GM10248 (cell line): ENCODE results near the gene KIAA0825.

ENCODE experiments used
- CTCF ChIA-PET: fragments of 300-600 bp; sonication (Branson Sonifier 250); formaldehyde crosslinking; extraction: SDS; loops from one replicate; lab custom pipeline; 2021; ENCODE audit warnings: antibody characterized with exemption; lab: Yijun Ruan, JAX
- POLR2A ChIA-PET: fragments of 350-650 bp; sonication (Branson Sonifier 250); formaldehyde crosslinking; extraction: SDS; loops from one replicate; lab custom pipeline; 2020; ENCODE audit warnings: antibody characterized with exemption; lab: Yijun Ruan, JAX
- DNase-seq: peaks from one replicate; pipeline ENCODE4 v3.0.0; 2012; ENCODE audit errors: extremely low spot score
- CTCF ChIP-seq: IDR thresholded peaks from 2 replicates; pipeline ENCODE4 v1.5.1; 2012; ENCODE audit warnings: mild to moderate bottlenecking, low read depth; ENCODE audit errors: extremely low read depth, missing control alignments, control extremely low read depth

KIAA0825 gene

GRCh38 chr5:94313188-94313587 lies 305.2 kb downstream of the KIAA0825 start:
- no peak for DNase-seq
- ChIA-PET POLR2A (interaction anchor here (0.7 kb wide), 2 partner anchors 207 to 642 kb away, joined by 3 read pairs; no protein-coding TSS in a partner anchor), CTCF (no interaction called here)
- TF ChIP-seq CTCF, result no peak

GRCh38 chr5:94312298-94312697 lies 306.1 kb downstream of the KIAA0825 start:
- DNase-seq, result no peak
- CTCF ChIA-PET, result interaction anchor here (1.5 kb wide), 1 partner anchor 9 kb away, joined by 4 read pairs; no protein-coding TSS in a partner anchor
- TF ChIP-seq CTCF, result no peak
- POLR2A ChIA-PET, result no interaction called here

GRCh38 chr5:94310833-94311232 lies 307.6 kb downstream of the KIAA0825 start:
- CTCF ChIA-PET, result interaction anchor here (1.5 kb wide), 1 partner anchor 11 kb away, joined by 4 read pairs; no protein-coding TSS in a partner anchor
- no peak for TF ChIP-seq CTCF
- POLR2A ChIA-PET, result no interaction called here
- DNase-seq, result no peak

- no peak for DNase-seq
- ChIA-PET POLR2A (no interaction called here), CTCF (interaction anchor here (1.5 kb wide), 1 partner anchor 12 kb away, joined by 3 read pairs; no protein-coding TSS in a partner anchor)
- TF ChIP-seq CTCF, result no peak
These were observed 309.3 kb downstream of the KIAA0825 start for GRCh38 chr5:94309141-94309540.

- TF ChIP-seq CTCF, result no peak
- DNase-seq, result no peak
- ChIA-PET CTCF (interaction anchor here (1.5 kb wide), 1 partner anchor 11 kb away, joined by 3 read pairs; no protein-coding TSS in a partner anchor), POLR2A (no interaction called here)
These were observed 310.0 kb downstream of the KIAA0825 start for GRCh38 chr5:94308442-94308841.

- CTCF ChIA-PET, result no interaction called here
- POLR2A ChIA-PET, result no interaction called here
- DNase-seq, result no peak
- TF ChIP-seq CTCF, result no peak
These were observed 314.3 kb downstream of the KIAA0825 start for GRCh38 chr5:94304146-94304545.

DNA sequence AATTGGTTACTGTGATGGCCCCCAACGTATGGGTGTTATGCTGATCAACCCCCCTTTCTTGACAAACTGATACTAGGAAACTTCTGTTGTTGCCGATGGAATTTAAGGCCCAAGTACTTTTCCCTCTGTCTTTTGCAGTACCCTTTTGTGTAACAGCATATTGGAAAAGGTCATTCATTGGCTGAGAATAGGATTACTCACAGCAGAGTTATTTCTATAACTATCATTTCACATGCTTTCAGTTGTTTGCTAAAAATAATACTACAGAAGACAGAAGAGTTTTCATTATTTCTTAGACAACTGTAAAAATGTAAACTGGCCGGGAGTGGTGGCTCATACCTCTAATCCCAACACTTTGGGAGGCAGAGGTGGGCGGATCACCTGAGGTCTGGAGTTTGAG lies 329.5 kb downstream of the KIAA0825 start:
- CTCF ChIA-PET, result no interaction called here

More for the DNA sequence above, 329.5 kb downstream of the KIAA0825 start:
- no peak for TF ChIP-seq CTCF
- POLR2A ChIA-PET, result no interaction called here
- DNase-seq, result no peak
